GM12878 (cell line): ENCODE measurements around the gene ADGRL3.

Experiments
- CTCF ChIP-seq, 3 experiments: IDR thresholded peaks in 2 of 3; conservative IDR thresholded peaks in 1 of 3; 2 replicates each; pipeline ENCODE4 v1.5.1; 2011; ENCODE audit warnings: low read depth in 3 of 3, low read length in 3 of 3, mild to moderate bottlenecking in 3 of 3, control low read depth in 2 of 3, moderate library complexity in 2 of 3, inconsistent platforms in 1 of 3, mixed read lengths in 1 of 3; ENCODE audit not compliant: control insufficient read depth in 2 of 3, insufficient read depth in 1 of 3; ENCODE audit errors: extremely low read depth in 1 of 3
- POLR2AphosphoS5 ChIP-seq: IDR thresholded peaks from 2 replicates; pipeline ENCODE4 v1.6.1; 2011; ENCODE audit warnings: mild to moderate bottlenecking, low read length, inconsistent platforms
- RAD21 ChIP-seq: IDR thresholded peaks from 2 replicates; pipeline ENCODE4 v1.6.1; 2011; ENCODE audit warnings: mild to moderate bottlenecking, low read depth, low read length, moderate library complexity; ENCODE audit not compliant: insufficient read depth
- RAD51 ChIP-seq: fragments of 450-650 bp; IDR thresholded peaks from 2 replicates; pipeline ENCODE4 v1.6.1; 2016; ENCODE audit warnings: moderate library complexity, mild to moderate bottlenecking, inconsistent platforms
- TCF7 ChIP-seq: IDR thresholded peaks from 2 replicates; pipeline ENCODE4 v1.6.1; 2014; ENCODE audit warnings: antibody characterized with exemption, borderline replicate concordance
- YY1 ChIP-seq: IDR thresholded peaks from 2 replicates; pipeline ENCODE4 v1.6.1; 2011; ENCODE audit warnings: low read depth, mild to moderate bottlenecking, low read length

GRCh38 chr4:61407642-61408618 lies 207.8 kb downstream of the ADGRL3 start:
- TF ChIP-seq RAD21 (no peak), YY1 (no peak), TCF7 (no peak), CTCF (IDR thresholded peaks at IDR 0.05 in 2 of 3, conservative IDR thresholded peaks at IDR 0.05 in 1 of 3; ENCODE audit: control insufficient read depth in 2 of 3, extremely low read depth in 1 of 3, insufficient read depth in 1 of 3, low read depth in 3 of 3, low read length in 3 of 3) (no peak), POLR2AphosphoS5 (no peak), RAD51 (no peak)
